Measurements from ENCODE around the gene ESYT2. TPM values are rescaled to one million over a fixed set of nuclear protein-coding genes. Genes with fewer than 3 reads are reported as not detected.

The ESYT2 gene
- total and polyA plus RNA-seq, 9 of the 15 experiments (the other 6 are each of a cell fraction or from before 2014, with no cell fraction given): 5.8 to 86.9 (median 64.7) TPM

GRCh38 chr7:158695726-158696452, 133.4 kb downstream of the ESYT2 start (continued):
- TF ChIP-seq ZBTB11 (CRISPR knock-in tag; IDR thresholded peaks at IDR 0.05): no peak
- TF ChIP-seq FOSL1 (tag; conservative IDR thresholded peaks at IDR 0.05): no peak
- no peak for TF ChIP-seq SAFB (IDR thresholded peaks at IDR 0.05; ENCODE audit: borderline replicate concordance, low read depth, low read length)
- no peak for TF ChIP-seq TCF7L2 (IDR thresholded peaks at IDR 0.05; ENCODE audit: low read depth, low read length)
- TF ChIP-seq GTF3C2 (IDR thresholded peaks at IDR 0.05; ENCODE audit: borderline replicate concordance, extremely low read depth, insufficient read length): no peak
- TF ChIP-seq TOE1 (IDR thresholded peaks at IDR 0.05; ENCODE audit: borderline replicate concordance): no peak
- no peak for TF ChIP-seq TOE1 (CRISPR knock-in tag; IDR thresholded peaks at IDR 0.05; ENCODE audit: borderline replicate concordance, low read depth)
- TF ChIP-seq NFRKB (IDR thresholded peaks at IDR 0.05; ENCODE audit: low read depth): no peak
- no peak for TF ChIP-seq KLF13 (tag; IDR thresholded peaks at IDR 0.05; ENCODE audit: borderline replicate concordance, low read depth)
- TF ChIP-seq PHF8 (IDR thresholded peaks at IDR 0.05; ENCODE audit: borderline replicate concordance, low read length): no peak
- TF ChIP-seq EZH2 (IDR thresholded peaks at IDR 0.05; ENCODE audit: borderline replicate concordance, low read depth, low read length): no peak
- no peak for TF ChIP-seq CBX8 (IDR thresholded peaks at IDR 0.05; ENCODE audit: borderline replicate concordance, extremely low read depth, low read depth, low read length, poor library complexity, severe bottlenecking)
- no peak for TF ChIP-seq ZNF280A (IDR thresholded peaks at IDR 0.05; ENCODE audit: low read depth, partially characterized antibody)
- peak; percentile 49 for TF ChIP-seq MEIS2 (IDR thresholded peaks at IDR 0.05; ENCODE audit: partially characterized antibody)
- TF ChIP-seq STAT5B (CRISPR knock-in tag; IDR thresholded peaks at IDR 0.05): no peak
- peak; percentile 63; the same call in 1 of the 2 replicates for TF ChIP-seq SMC3 (conservative IDR thresholded peaks at IDR 0.05; ENCODE audit: insufficient read depth, low read depth, low read length)
- TF ChIP-seq HIVEP1 (CRISPR knock-in tag; IDR thresholded peaks at IDR 0.05): 0 out of 2 replicates have a peak, but pooled peaks have one; percentile 51
- TF ChIP-seq JUNB (CRISPR knock-in tag; conservative IDR thresholded peaks at IDR 0.05): no peak
- TF ChIP-seq ZNF384 (IDR thresholded peaks at IDR 0.05; ENCODE audit: low read depth, low read length): no peak

All from K562 (cell line).